B cell (primary cell): ENCODE measurements around the gene HDDC3. TPM values are rescaled to one million over a fixed set of nuclear protein-coding genes. Genes with fewer than 3 reads are reported as not detected.

Experiments
- ATAC-seq: fragments of 200-7000 bp; cut with Tn5 transposase; one replicate; pipeline ENCODE4 v1.10.0; 2021; ENCODE audit warnings: low read depth, mild to moderate bottlenecking, moderate number of reproducible peaks, moderate library complexity
- CTCF ChIA-PET: fragments of 350-600 bp; sonication (Branson Sonifier 250); formaldehyde crosslinking; loops from one replicate; lab custom pipeline; 2021; ENCODE audit warnings: antibody characterized with exemption, inconsistent platforms; lab: Charles Lee
- POLR2A ChIA-PET: fragments of 350-600 bp; sonication (Branson Sonifier 250); formaldehyde crosslinking; loops from one replicate; lab custom pipeline; 2021; ENCODE audit warnings: antibody characterized with exemption; lab: Charles Lee
- DNase-seq: peaks from one replicate; pipeline ENCODE4 v3.0.0; 2013
- H2AFZ ChIP-seq: 2 replicates; pipeline ENCODE4 v1.6.1; 2012; ENCODE audit warnings: mild to moderate bottlenecking, low read depth, low read length; ENCODE audit not compliant: insufficient read depth, poor library complexity, severe bottlenecking
- H3K27ac ChIP-seq, 2 donors: 1 replicate in 1 of 2; 2 replicates in 1 of 2; pipeline ENCODE4 v1.5.1; 2012 to 2013; ENCODE audit warnings: low read length in 2 of 2, mild to moderate bottlenecking in 2 of 2, moderate library complexity in 1 of 2
- H3K27me3 ChIP-seq, 4 experiments: fragments of 200-600 bp in 1 of 4; sonication (generic) in 1 of 4; replicated peaks in 1 of 4; 1 replicate in 2 of 4; 2 replicates in 2 of 4; pipeline versions ENCODE4 v1.6.1 to v1.7.0; 2013 to 2016; ENCODE audit warnings: low read length in 3 of 4, mild to moderate bottlenecking in 2 of 4, mixed read lengths in 1 of 4, moderate library complexity in 1 of 4; ENCODE audit not compliant: insufficient read depth in 4 of 4, control insufficient read depth in 3 of 4; ENCODE audit errors: control extremely low read depth in 1 of 4
- H3K36me3 ChIP-seq, 2 experiments: replicated peaks in 1 of 2; 1 replicate in 1 of 2; 2 replicates in 1 of 2; pipeline versions ENCODE4 v1.6.1 to v1.7.1; 2013; ENCODE audit warnings: low read length in 1 of 2; ENCODE audit not compliant: insufficient read depth in 2 of 2, control insufficient read depth in 1 of 2; ENCODE audit errors: control extremely low read depth in 1 of 2, extremely low read depth in 1 of 2
- H3K4me1 ChIP-seq, 2 donors: fragments of 200-600 bp in 1 of 2; sonication (generic) in 1 of 2; 1 replicate in 1 of 2; 2 replicates in 1 of 2; pipeline versions ENCODE4 v1.5.1 to v1.6.1; 2013 to 2017; ENCODE audit warnings: low read length in 2 of 2; ENCODE audit not compliant: control insufficient read depth in 2 of 2, insufficient read depth in 2 of 2
- H3K4me2 ChIP-seq: replicated peaks from 2 replicates; pipeline ENCODE3; 2012; ENCODE audit warnings: mild to moderate bottlenecking, low read depth, low read length; ENCODE audit not compliant: poor library complexity, severe bottlenecking
- H3K4me3 ChIP-seq, 5 experiments: fragments of 200-600 bp in 1 of 5; sonication (generic) in 1 of 5; 1 replicate in 3 of 5; 2 replicates in 2 of 5; pipeline versions ENCODE4 v1.5.1 to v1.7.0; 2011 to 2016; ENCODE audit warnings: low read length in 4 of 5, mild to moderate bottlenecking in 4 of 5, low read depth in 2 of 5, control low read depth in 1 of 5, moderate library complexity in 1 of 5; ENCODE audit not compliant: insufficient read depth in 1 of 5; ENCODE audit errors: control extremely low read depth in 1 of 5, extremely low read depth in 1 of 5
- H3K79me2 ChIP-seq: fragments of 200-600 bp; sonication (generic); one replicate; pipeline ENCODE4 v1.6.0; 2016; ENCODE audit warnings: low read length; ENCODE audit not compliant: control insufficient read depth, insufficient read depth
- H3K9ac ChIP-seq: fragments of 200-600 bp; sonication (generic); 2 replicates; pipeline ENCODE4 v1.6.1; 2017; ENCODE audit warnings: mild to moderate bottlenecking, low read length, moderate library complexity
- H3K9me3 ChIP-seq, 3 donors: one replicate each; pipeline versions ENCODE4 v1.6.1 to v1.7.1; 2013; ENCODE audit warnings: low read length in 2 of 3; ENCODE audit not compliant: control insufficient read depth in 2 of 3, insufficient read depth in 1 of 3; ENCODE audit errors: control extremely low read depth in 1 of 3
- H4K20me1 ChIP-seq: 2 replicates; pipeline ENCODE4 v1.6.0; 2012; ENCODE audit warnings: mild to moderate bottlenecking, low read length; ENCODE audit not compliant: insufficient read depth, control insufficient read depth, poor library complexity, severe bottlenecking
- H3K27ac Mint-ChIP-seq: one replicate; pipeline ENCODE4 v1.8.0; 2021; ENCODE audit warnings: mixed read lengths
- H3K27me3 Mint-ChIP-seq: one replicate; pipeline ENCODE4 v1.8.0; 2021; ENCODE audit warnings: mixed read lengths
- H3K4me1 Mint-ChIP-seq: one replicate; pipeline ENCODE4 v1.8.0; 2021; ENCODE audit warnings: mixed read lengths
- H3K4me3 Mint-ChIP-seq: one replicate; pipeline ENCODE4 v1.8.0; 2021; ENCODE audit warnings: mixed read lengths
- H3K9me3 Mint-ChIP-seq: one replicate; pipeline ENCODE4 v1.8.0; 2022; ENCODE audit warnings: mixed read lengths; ENCODE audit not compliant: insufficient read depth
- CTCF ChIP-seq: fragments of 200-600 bp; IDR thresholded peaks from one replicate; pipeline ENCODE4 v1.8.0; 2022; ENCODE audit warnings: antibody characterized with exemption, mild to moderate bottlenecking
- EZH2 ChIP-seq: IDR thresholded peaks from 2 replicates; pipeline ENCODE4 v1.6.1; 2012; ENCODE audit warnings: borderline replicate concordance, low read depth, mild to moderate bottlenecking, moderate library complexity, low read length; ENCODE audit not compliant: insufficient read depth, poor library complexity, severe bottlenecking
- WGBS: methylation state at CpG from one replicate; pipeline ENCODE4 v1.1.5; 2013; ENCODE audit warnings: missing lambda C conversion rate; ENCODE audit not compliant: insufficient coverage; 5-methylcytosine and 5-hydroxymethylcytosine counted together
- intact Hi-C: fragments of 100-400 bp; cut with micrococcal nuclease; formaldehyde crosslinking; loops from one replicate; pipeline ENCODE4 v1.10.0; 2022
- polyA plus RNA-seq: library from polyadenylated mRNA; depleted of rRNA; stranded (reverse); fragments of >200 nt; gene quantifications from 2 replicates; pipeline ENCODE4 v1.2.3, GENCODE V29; 2012
- total RNA-seq, 2 donors: library from RNA; stranded (reverse); fragments of 120-200 nt in 1 of 2; gene quantifications; 1 replicate in 1 of 2; 2 replicates in 1 of 2; pipeline versions ENCODE4 v1.2.3 to v1.2.4, GENCODE V29; 2013 to 2022

The HDDC3 gene
- total and polyA plus RNA-seq, 2 donors (not counting 1 experiment from before 2014, with no cell fraction given) = 23.9 to 26.8 TPM

- Histone ChIP-seq H3K4me1 (peaks cover 16 to 24% of the 10 kb centered on the region in 2 donors), H3K4me2 (peak overlapping the region; percentile 89), H3K9me3 (no peaks in the 10 kb centered on the region), H3K36me3 (peaks cover 0 to 25% of the 10 kb centered on the region in 2 experiments), H3K4me3 (peak overlapping the region in 4 of 5 experiments; percentile 31 to 53 (median 46)), H3K9ac (peak overlapping the region; percentile 44), H3K27ac (no peak overlapping the region), H2AFZ (peak overlapping the region; percentile 56), H4K20me1 (peaks cover 12% of the 10 kb centered on the region), H3K79me2 (peaks cover 13% of the 10 kb centered on the region), H3K27me3 (no peaks in the 10 kb centered on the region)
- H3K4me1 Mint-ChIP-seq = peaks cover 21% of the 10 kb centered on the region
- intact Hi-C loops = loop anchor here (1.0 to 5.0 kb wide), 4 partner anchors 66 to 314 kb away; partner anchors contain the start of gene VPS33B
- CTCF ChIA-PET = interaction anchor here (0.5 to 8.7 kb wide), 30 partner anchors 8 to 580 kb away, joined by 3 to 118 read pairs (median 5); partner anchors contain the start of genes HDDC3, MAN2A2, UNC45A and VPS33B
- peak; percentile 94 for TF ChIP-seq CTCF
- no peak for TF ChIP-seq EZH2
- ATAC-seq (peak; percentile 18), DNase-seq (peak; percentile 82)
- no peaks in the 10 kb centered on the region for H3K9me3 Mint-ChIP-seq
- POLR2A ChIA-PET = interaction anchor here (0.6 to 1.6 kb wide), 2 partner anchors 15 to 19 kb away, joined by 3 to 9 read pairs; no protein-coding TSS in a partner anchor
- peak overlapping the region; percentile 90 for H3K4me3 Mint-ChIP-seq
- 17% methylated on average over 56 of the region's 56 CpGs for WGBS
- peak overlapping the region; percentile 65 for H3K27ac Mint-ChIP-seq
- H3K27me3 Mint-ChIP-seq = no peaks in the 10 kb centered on the region
These were observed 24.1 kb upstream of the HDDC3 start for GRCh38 chr15:90956274-90957030.
